Dedifferentiated amniotic fluid mesenchymal stem cell (primary cell): ENCODE data around the gene SFXN5.

Experiments
- DNase-seq: peaks from one replicate; pipeline ENCODE4 v3.0.0-alpha.2; 2016; ENCODE audit errors: extremely low spot score

SFXN5 gene

GRCh38 chr2:73053316-73054114, 18.0 kb downstream of the SFXN5 start:
- DNase-seq, result no peak

DNA sequence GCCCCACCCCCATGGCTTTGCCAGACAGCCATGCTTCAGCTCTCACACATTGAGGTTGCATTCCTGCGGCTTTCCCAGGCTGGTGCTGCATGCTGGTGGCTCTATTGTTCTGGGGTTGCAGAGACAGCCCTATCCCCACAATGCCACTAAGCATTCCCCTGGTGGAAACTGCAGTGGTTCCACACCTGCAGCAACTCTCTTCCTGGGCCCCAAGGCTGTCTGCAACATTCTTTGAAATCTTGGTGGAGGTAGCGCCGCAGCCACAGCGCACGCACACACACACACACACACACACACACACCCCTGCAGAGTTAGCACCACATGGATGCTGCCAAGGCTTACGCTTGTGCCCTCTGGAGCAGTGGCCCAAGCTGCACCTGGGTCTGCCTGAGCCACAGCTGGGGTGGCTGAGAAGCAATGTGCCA, 21.4 kb downstream of the SFXN5 start:
- no peak for DNase-seq

- DNase-seq, result no peak
Measured at GRCh38 chr2:73043929-73044832, 27.3 kb downstream of the SFXN5 start.

DNA sequence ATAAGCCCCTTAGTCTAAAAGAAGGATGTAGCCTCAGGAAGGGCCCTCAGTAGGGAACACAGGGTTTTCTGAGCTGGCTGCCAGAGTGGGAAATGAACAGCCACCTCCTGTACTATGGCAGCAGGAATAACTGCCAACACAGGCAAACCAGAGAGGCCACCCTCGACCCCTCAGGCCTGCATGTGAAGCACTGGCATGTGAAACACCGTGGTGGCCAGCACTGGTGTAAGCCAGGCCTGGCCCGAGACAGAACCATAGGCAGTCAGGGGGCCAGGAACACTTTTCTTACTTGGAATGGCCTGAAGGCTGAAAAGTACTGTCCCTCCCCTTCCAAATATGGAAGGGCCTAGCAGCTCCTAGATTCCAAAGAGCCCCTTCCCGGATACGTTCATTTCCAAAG, 28.2 kb downstream of the SFXN5 start:
- no peak for DNase-seq

GRCh38 chr2:73037947-73038585, 33.4 kb downstream of the SFXN5 start:
- DNase-seq, result no peak

- DNase-seq, result no peak
Measured at GRCh38 chr2:73036766-73037165, 34.7 kb downstream of the SFXN5 start.

DNA sequence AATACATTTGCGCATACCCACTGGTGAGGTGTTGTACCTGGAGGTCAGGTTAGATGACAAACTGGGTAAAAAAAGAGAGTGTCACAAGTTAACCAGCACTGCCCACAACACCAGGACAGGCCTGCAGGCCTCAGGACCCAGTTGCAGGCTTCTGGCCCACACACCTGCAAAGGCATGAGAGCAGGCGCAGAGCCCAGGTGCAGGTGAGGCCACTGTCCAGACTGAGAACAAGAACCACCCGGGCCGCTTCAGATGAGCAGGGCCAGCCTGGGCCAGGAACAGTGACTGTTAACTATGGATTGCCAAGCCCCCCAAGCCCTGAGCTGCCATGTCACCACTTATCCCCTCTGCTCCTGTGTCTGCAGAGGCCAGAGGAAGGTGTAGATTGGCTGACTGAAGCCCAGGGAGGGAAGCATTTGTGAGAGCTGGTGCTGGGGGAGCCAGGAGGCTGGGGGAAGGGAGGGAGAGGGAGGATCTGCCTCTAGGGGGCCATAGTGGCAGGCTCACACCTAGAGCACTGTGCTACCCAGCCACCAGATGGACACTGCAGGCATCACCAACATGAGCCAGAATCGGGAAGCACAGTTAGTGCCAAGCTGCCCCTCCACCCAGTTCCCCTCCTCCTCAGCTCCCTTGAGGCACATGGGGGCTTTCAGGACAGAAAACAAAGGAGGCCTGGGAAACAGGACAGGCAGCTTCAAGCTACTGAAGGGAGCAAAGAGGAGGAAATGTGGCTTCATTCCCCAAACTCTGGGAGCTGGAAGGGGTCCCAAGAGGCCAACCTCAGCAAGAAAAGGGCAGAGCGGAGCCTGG, 35.4 kb downstream of the SFXN5 start:
- no peak for DNase-seq

GRCh38 chr2:73034661-73035375, 36.7 kb downstream of the SFXN5 start:
- DNase-seq, result no peak

DNA sequence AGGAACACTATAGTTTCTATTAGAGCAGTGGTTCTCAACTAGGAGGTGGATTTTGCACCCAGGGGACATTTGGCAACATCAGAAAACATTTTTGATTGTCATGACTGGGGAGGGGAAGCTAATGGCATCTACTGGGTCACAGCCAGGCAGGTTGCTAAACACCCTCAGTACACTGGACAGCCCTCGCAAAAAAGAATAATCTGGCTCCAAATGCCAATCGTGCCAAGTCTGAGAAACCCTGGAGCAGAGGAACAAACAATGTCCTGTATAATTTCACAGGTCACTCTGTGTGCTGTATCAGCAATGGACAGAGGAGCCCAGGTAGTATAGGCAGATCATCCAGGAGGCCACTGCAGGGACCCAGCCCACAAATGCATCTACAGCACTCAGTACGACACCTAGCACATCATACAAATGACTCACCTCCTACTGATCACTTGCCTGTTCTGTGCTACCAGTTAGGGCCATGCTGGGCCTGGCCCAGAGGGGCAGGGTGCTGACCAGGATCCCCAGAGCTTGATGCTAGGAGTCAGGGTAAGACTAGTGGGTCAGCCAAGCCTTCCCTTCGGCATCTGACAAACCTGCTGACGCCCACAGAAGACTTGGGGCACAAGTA, 37.6 kb downstream of the SFXN5 start:
- no peak for DNase-seq

DNA sequence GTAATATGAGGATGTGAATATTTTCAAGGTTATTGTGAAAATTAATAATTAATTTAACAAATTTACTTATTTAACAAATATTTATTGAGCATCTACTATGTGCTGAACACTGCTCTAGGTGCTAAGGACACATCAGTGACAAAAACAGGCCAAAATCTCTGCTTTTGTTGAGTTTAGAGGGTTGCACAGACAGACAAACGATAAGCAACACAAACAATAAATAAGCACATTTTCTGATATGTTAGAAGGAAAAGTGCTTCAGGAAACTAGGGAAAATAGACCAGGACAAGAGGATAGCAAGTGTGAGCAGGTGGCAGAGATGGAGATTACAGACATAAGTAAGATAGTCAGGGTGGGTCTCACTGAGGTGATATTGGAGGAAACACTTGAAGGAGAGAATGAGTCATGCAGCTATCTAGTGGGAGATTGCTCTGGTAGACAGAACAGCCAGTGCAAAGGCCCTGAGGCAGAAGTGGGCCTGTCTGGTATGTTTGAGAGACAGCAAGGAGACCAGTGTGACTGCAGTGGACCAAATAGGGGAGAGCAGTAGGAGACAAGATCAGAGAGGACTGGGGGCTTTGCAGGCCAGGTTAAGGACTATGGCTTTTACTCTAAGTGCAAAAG, 38.3 kb downstream of the SFXN5 start:
- DNase-seq, result no peak

DNA sequence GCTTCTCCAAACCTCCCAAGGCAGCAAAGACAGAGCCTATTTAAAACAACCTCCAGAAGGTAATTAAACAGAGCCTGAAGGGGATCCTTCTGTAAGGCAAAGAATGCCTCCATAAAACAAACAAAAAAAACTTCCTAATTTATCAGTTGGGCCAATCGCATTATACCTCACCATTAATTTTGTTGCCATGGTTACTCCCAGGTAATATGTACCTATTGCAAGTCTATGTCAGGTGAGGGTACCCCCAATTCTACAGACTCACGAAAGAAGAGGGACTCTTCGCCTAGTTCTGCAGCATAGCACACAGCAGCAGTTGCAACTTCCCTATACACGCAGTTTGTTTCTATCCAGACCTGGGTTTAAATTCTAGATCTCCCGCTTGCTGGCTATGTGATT, 38.8 kb downstream of the SFXN5 start:
- no peak for DNase-seq

DNA sequence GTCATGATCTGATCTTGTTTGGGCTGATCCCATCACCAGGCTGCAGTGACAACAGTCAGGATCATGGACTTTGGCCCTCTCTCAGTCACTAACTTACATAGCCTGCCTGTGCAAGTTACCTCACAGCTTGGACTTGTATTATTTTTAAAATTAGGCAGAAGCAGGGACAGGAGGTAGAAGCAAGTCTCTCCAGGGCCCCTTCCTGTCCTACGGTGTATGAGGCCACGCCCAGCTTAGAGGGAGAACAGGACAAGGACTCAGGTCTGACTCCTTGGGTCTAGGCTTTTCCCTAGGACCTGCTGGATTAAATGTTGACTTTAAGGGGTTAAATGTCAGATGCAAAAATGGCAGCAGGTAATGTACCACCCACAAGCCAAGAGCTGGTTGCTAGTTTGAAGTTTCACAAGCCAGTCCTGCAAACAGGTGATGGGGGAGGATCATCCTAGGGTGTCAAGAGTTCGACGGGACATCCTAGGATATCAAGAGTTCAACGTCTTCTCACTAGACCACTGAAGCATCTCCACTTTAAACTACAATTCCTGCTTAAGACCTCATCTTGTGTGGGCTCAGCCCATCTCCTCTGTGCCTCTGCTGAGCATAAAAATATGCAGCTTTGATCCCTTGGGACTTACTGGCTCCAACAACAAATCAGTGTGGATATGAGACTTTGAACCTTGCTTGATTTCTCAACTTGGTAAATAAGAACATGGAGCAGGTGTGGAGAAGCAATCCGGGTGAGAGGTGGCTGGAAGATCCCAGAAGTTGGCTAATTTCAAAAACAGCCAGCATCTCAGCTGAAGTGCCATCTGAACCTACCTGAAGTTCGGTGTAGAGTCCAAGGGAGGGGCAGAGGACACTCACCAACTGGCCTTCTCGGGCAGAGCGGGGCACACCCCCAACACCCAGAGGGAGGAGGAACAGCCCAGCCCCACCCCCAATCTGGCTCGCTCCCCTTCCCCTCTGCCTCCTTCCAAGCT, 39.5 kb downstream of the SFXN5 start:
- DNase-seq, result no peak

DNA sequence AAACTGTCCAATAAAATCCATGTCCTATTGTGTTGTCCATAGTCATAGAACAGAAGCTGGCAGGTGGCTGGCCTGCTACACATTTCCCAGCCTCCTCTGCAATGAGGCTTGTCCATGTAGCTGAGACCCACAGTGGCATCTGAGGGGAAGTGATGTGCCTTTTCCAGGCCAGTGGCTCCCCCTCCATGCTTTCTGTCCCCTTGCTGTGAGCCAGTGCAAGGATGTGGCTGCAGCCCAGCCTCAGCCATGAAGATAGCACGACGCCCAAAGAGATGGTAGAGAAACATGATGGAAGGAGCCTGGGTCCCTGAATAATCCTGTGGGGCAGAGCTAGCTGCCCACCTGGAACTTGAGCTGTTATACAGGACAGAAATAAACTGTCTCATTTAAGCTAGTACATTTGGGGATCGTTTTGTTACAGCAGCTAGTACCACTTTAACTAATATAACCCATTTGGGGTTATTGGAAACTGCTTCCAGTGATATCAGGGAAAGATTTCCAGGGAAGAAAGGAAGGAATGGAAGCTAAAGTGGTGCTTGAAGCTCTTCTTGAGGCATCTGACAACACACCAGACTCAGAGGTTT, 40.3 kb downstream of the SFXN5 start:
- no peak for DNase-seq

GRCh38 chr2:73028841-73029240, 42.7 kb downstream of the SFXN5 start:
- no peak for DNase-seq

GRCh38 chr2:73027340-73027739, 44.2 kb downstream of the SFXN5 start:
- no peak for DNase-seq

- DNase-seq, result no peak
Measured at GRCh38 chr2:73023497-73023896, 48.0 kb downstream of the SFXN5 start.

GRCh38 chr2:73022024-73022568, 49.4 kb downstream of the SFXN5 start:
- DNase-seq, result no peak

DNA sequence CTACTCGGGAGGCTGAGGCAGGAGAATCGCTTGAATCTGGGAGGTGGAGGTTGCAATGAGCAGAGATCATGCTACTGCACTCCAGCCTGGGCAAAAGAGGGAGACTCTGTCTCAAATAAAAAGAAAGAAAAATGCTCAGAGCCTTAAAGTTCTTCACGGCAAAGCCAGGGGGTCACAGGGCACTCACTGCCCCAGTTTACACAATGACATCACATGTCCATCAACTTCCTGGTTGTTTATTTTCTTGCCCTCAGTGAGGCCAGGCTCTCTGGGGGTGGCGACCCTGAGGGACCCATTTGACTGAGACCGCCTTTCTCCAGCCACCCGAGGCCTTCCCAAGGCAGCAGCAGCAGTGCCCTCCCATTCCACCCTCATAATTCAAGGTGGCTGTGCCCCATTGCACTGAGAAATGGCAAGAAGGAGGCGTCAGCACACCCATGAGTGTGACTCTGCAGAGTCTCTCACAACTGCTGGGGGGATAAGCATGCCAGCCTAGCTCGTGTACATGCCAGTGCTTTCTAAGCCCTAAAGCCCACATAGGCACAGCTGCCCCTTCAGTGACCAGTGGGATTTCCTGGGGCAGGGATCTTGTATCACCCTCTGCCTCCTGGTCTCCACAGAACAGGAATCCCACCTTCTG, 50.0 kb downstream of the SFXN5 start:
- no peak for DNase-seq
